HepG2 (cell line): ENCODE measurements around the gene PNPLA2. TPM values are rescaled to one million over a fixed set of nuclear protein-coding genes. Genes with fewer than 3 reads are reported as not detected.
A peak's percentile ranks its signal among the peaks of the same experiment; 100 is the strongest.

Experiments used
- DMTF1 ChIP-seq: sonication (generic); formaldehyde crosslinking; IDR thresholded peaks from 2 replicates; pipeline ENCODE4 v1.4.0; 2020; ENCODE audit warnings: mild to moderate bottlenecking, missing genetic modification reagents
- EZH2 ChIP-seq: conservative IDR thresholded peaks from 2 replicates; pipeline ENCODE4 v1.6.1; 2012; ENCODE audit warnings: mild to moderate bottlenecking, low read depth, low read length, moderate library complexity
- FLYWCH1 ChIP-seq: sonication (generic); formaldehyde crosslinking; IDR thresholded peaks from 2 replicates; pipeline ENCODE4 v1.8.1; 2023; ENCODE audit warnings: mild to moderate bottlenecking, missing genetic modification reagents
- FOXJ3 ChIP-seq: sonication (generic); formaldehyde crosslinking; IDR thresholded peaks from 2 replicates; pipeline ENCODE4 v1.4.0; 2020; ENCODE audit warnings: missing genetic modification reagents, mild to moderate bottlenecking, borderline replicate concordance
- HNRNPUL1 ChIP-seq: fragments of 200-400 bp; formaldehyde crosslinking; IDR thresholded peaks from 2 replicates; pipeline ENCODE4 v1.6.1; 2017; ENCODE audit warnings: low read depth, mild to moderate bottlenecking, low read length, moderate library complexity
- SIN3B ChIP-seq: fragments of 150-350 bp; IDR thresholded peaks from 2 replicates; pipeline ENCODE4 v1.6.1; 2014; ENCODE audit warnings: low read length
- SMAD9 ChIP-seq: sonication (generic); formaldehyde crosslinking; IDR thresholded peaks from 2 replicates; pipeline ENCODE4 v1.5.1; 2020; ENCODE audit warnings: mild to moderate bottlenecking, missing genetic modification reagents
- SP4 ChIP-seq: sonication (generic); formaldehyde crosslinking; IDR thresholded peaks from 2 replicates; pipeline ENCODE4 v1.8.1; 2023; ENCODE audit warnings: mild to moderate bottlenecking, missing genetic modification reagents
- U2AF2 ChIP-seq: fragments of 200-400 bp; formaldehyde crosslinking; IDR thresholded peaks from 2 replicates; pipeline ENCODE4 v1.6.1; 2017; ENCODE audit warnings: low read depth, mild to moderate bottlenecking, low read length
- ZFY ChIP-seq: sonication (generic); formaldehyde crosslinking; IDR thresholded peaks from 2 replicates; pipeline ENCODE4 v1.4.0; 2020; ENCODE audit warnings: missing genetic modification reagents
- ZNF136 ChIP-seq: sonication (generic); formaldehyde crosslinking; IDR thresholded peaks from 2 replicates; pipeline ENCODE4 v1.8.1; 2022; ENCODE audit warnings: low read depth, mild to moderate bottlenecking, moderate library complexity, missing genetic modification reagents
- ZNF253 ChIP-seq: sonication (generic); formaldehyde crosslinking; IDR thresholded peaks from 2 replicates; pipeline ENCODE4 v1.8.0; 2022; ENCODE audit warnings: mild to moderate bottlenecking, missing genetic modification reagents, borderline replicate concordance
- polyA plus RNA-seq, 8 experiments: library from polyadenylated mRNA; depleted of rRNA in 3 of 8; stranded (reverse) in 7 of 8; unstranded in 1 of 8; fragments of >200 nt; fragmentation: Illumina TruSeq in 4 of 8; extraction: Trizol in 4 of 8; gene quantifications; 2 replicates each; pipeline versions ENCODE4 v1.2.1 to v1.2.3, GENCODE V29; 2011 to 2016; ENCODE audit warnings: low read depth in 4 of 8, missing spikeins in 1 of 8, mixed read lengths in 1 of 8; ENCODE audit not compliant: insufficient read depth in 1 of 8
- total RNA-seq, 5 experiments: library from RNA; depleted of rRNA; stranded (reverse); fragments of >200 nt; fragmentation: Illumina TruSeq; extraction: Trizol; gene quantifications; 2 replicates each; pipeline ENCODE4 v1.2.3, GENCODE V29; 2016; ENCODE audit warnings: low read depth in 1 of 5
- TF ChIP-seq, protein P1 (sequence below): sonication (generic); formaldehyde crosslinking; IDR thresholded peaks from 2 replicates; pipeline ENCODE4 v1.5.1; 2020; ENCODE audit warnings: missing genetic modification reagents, mild to moderate bottlenecking, borderline replicate concordance
- TF ChIP-seq, protein P2 (sequence below): sonication (generic); formaldehyde crosslinking; IDR thresholded peaks from 2 replicates; pipeline ENCODE4 v1.5.0; 2020; ENCODE audit warnings: mild to moderate bottlenecking, missing genetic modification reagents
- TF ChIP-seq, protein P3 (sequence below): sonication (generic); formaldehyde crosslinking; IDR thresholded peaks from 2 replicates; pipeline ENCODE4 v1.4.0; 2020; ENCODE audit warnings: mild to moderate bottlenecking, missing genetic modification reagents, borderline replicate concordance
- TF ChIP-seq, protein P4 (sequence below): IDR thresholded peaks from 2 replicates; pipeline ENCODE4 v1.6.1; 2016; ENCODE audit warnings: low read depth, borderline replicate concordance

The PNPLA2 gene
- total and polyA plus RNA-seq, 2 of the 13 experiments (the other 11 are each of a cell fraction or from before 2014, with no cell fraction given) = 10.5 to 43.2 TPM

DNA sequence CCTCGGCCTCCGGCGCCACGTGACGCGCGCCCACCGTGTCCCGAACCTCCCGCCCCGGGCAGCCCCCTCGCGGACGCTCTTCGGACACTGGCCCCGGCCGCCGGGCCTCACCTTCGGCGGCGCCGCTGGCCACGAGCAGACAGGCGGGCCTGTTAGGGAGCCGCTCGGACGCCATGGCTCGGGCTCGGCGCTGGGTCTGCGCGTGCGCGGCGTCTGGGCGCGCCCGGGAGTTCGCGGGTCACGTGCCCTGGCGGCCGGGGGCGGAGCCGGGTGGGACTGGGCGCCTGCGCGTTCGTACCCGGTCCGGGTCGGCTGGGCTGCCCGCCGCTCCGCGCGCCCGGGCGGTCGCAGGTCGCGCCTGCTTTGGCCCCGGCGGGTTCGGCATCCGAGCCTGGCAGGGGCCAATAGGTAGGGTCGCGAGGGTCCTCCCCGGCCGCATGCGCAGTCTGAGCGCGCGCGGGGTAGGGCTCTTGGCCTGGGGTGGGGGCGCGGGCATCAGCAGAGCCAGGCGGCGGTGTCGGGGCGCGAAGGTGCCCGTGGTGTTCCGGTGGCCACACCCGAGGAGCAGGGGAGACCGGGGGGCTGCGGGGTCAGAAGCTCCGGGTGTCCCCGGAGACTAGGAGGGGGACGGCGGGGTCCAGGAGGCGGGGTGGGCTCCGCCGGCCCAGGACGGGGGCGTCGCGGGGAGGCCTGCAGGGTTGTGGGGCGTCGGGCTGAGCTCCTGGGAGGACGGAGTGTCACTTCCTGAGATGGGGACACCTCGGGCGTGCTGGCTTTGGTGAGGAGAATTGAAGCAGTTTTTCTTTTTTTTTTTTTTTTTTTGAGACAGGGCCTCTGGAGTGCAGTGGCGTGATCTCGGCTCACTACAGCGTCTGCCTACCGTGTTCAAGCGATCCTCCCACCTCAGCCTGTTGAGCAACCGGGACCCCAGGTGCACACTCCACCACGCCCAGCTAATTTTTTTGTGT, 41.1 kb upstream of the PNPLA2 start, which contains the start of gene GATD1 (continued):
- TF ChIP-seq ZNF253 (CRISPR knock-in tag) = no peak; the same call in 1 of the 2 replicates
- no peak for TF ChIP-seq DMTF1 (CRISPR knock-in tag)
- TF ChIP-seq ZFY = peak; percentile 92
- TF ChIP-seq HNRNPUL1 = no peak
- peak; percentile 61 for TF ChIP-seq SP4 (CRISPR knock-in tag)
- no peak for TF ChIP-seq EZH2
- no peak for TF ChIP-seq FLYWCH1
- no peak for TF ChIP-seq U2AF2
- TF ChIP-seq, protein P1, sequence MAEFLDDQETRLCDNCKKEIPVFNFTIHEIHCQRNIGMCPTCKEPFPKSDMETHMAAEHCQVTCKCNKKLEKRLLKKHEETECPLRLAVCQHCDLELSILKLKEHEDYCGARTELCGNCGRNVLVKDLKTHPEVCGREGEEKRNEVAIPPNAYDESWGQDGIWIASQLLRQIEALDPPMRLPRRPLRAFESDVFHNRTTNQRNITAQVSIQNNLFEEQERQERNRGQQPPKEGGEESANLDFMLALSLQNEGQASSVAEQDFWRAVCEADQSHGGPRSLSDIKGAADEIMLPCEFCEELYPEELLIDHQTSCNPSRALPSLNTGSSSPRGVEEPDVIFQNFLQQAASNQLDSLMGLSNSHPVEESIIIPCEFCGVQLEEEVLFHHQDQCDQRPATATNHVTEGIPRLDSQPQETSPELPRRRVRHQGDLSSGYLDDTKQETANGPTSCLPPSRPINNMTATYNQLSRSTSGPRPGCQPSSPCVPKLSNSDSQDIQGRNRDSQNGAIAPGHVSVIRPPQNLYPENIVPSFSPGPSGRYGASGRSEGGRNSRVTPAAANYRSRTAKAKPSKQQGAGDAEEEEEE = no peak
- TF ChIP-seq, protein P2, sequence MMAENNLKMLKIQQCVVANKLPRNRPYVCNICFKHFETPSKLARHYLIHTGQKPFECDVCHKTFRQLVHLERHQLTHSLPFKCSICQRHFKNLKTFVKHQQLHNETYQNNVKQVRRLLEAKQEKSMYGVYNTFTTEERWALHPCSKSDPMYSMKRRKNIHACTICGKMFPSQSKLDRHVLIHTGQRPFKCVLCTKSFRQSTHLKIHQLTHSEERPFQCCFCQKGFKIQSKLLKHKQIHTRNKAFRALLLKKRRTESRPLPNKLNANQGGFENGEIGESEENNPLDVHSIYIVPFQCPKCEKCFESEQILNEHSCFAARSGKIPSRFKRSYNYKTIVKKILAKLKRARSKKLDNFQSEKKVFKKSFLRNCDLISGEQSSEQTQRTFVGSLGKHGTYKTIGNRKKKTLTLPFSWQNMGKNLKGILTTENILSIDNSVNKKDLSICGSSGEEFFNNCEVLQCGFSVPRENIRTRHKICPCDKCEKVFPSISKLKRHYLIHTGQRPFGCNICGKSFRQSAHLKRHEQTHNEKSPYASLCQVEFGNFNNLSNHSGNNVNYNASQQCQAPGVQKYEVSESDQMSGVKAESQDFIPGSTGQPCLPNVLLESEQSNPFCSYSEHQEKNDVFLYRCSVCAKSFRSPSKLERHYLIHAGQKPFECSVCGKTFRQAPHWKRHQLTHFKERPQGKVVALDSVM (CRISPR knock-in tag) = 0 out of 2 replicates have a peak, but pooled peaks have one; percentile 29
- TF ChIP-seq SIN3B = no peak
- TF ChIP-seq SMAD9 (CRISPR knock-in tag) = no peak
- TF ChIP-seq, protein P3, sequence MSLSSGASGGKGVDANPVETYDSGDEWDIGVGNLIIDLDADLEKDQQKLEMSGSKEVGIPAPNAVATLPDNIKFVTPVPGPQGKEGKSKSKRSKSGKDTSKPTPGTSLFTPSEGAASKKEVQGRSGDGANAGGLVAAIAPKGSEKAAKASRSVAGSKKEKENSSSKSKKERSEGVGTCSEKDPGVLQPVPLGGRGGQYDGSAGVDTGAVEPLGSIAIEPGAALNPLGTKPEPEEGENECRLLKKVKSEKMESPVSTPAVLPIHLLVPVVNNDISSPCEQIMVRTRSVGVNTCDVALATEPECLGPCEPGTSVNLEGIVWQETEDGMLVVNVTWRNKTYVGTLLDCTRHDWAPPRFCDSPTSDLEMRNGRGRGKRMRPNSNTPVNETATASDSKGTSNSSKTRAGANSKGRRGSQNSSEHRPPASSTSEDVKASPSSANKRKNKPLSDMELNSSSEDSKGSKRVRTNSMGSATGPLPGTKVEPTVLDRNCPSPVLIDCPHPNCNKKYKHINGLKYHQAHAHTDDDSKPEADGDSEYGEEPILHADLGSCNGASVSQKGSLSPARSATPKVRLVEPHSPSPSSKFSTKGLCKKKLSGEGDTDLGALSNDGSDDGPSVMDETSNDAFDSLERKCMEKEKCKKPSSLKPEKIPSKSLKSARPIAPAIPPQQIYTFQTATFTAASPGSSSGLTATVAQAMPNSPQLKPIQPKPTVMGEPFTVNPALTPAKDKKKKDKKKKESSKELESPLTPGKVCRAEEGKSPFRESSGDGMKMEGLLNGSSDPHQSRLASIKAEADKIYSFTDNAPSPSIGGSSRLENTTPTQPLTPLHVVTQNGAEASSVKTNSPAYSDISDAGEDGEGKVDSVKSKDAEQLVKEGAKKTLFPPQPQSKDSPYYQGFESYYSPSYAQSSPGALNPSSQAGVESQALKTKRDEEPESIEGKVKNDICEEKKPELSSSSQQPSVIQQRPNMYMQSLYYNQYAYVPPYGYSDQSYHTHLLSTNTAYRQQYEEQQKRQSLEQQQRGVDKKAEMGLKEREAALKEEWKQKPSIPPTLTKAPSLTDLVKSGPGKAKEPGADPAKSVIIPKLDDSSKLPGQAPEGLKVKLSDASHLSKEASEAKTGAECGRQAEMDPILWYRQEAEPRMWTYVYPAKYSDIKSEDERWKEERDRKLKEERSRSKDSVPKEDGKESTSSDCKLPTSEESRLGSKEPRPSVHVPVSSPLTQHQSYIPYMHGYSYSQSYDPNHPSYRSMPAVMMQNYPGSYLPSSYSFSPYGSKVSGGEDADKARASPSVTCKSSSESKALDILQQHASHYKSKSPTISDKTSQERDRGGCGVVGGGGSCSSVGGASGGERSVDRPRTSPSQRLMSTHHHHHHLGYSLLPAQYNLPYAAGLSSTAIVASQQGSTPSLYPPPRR = 0 out of 2 replicates have a peak, but pooled peaks have one; percentile 3
- TF ChIP-seq, protein P4, sequence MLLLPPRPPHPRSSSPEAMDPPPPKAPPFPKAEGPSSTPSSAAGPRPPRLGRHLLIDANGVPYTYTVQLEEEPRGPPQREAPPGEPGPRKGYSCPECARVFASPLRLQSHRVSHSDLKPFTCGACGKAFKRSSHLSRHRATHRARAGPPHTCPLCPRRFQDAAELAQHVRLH = 0 out of 2 replicates have a peak, but pooled peaks have one; percentile 26
- no peak for TF ChIP-seq FOXJ3
- no peak for TF ChIP-seq ZNF136 (CRISPR knock-in tag)
